Stimulated activated CD4-positive, alpha-beta T cell treated with anti-CD3 and anti-CD28 coated beads, TNF-alpha, amount 100 ng/mL, for 4 hours (primary cell): ENCODE data around the gene SCYL1.
A peak's percentile ranks its signal among the peaks of the same experiment; 100 is the strongest.

Source experiments
- DNase-seq, 3 experiments: peaks; one replicate each; pipeline ENCODE4 v3.0.0-alpha.2; 2020; ENCODE audit warnings: low read depth in 3 of 3

Gene SCYL1

GRCh38 chr11:65524741-65525545 is at the start of gene SCYL1:
Gene SCYL1, plus strand, starts transcription at chr11:65525083. Its CDS starts 71 bp downstream, at chr11:65525154.
- peak; percentile 75 to 78 (median 77) for DNase-seq

GRCh38 chr11:65476632-65477148 is 48.2 kb upstream of the SCYL1 start:
- no peak for DNase-seq

GRCh38 chr11:65477149-65477965 is 47.5 kb upstream of the SCYL1 start:
- peak; percentile 84 to 86 (median 85) for DNase-seq

- DNase-seq = no peak
These were observed 46.3 kb upstream of the SCYL1 start for GRCh38 chr11:65478388-65479183.

DNA sequence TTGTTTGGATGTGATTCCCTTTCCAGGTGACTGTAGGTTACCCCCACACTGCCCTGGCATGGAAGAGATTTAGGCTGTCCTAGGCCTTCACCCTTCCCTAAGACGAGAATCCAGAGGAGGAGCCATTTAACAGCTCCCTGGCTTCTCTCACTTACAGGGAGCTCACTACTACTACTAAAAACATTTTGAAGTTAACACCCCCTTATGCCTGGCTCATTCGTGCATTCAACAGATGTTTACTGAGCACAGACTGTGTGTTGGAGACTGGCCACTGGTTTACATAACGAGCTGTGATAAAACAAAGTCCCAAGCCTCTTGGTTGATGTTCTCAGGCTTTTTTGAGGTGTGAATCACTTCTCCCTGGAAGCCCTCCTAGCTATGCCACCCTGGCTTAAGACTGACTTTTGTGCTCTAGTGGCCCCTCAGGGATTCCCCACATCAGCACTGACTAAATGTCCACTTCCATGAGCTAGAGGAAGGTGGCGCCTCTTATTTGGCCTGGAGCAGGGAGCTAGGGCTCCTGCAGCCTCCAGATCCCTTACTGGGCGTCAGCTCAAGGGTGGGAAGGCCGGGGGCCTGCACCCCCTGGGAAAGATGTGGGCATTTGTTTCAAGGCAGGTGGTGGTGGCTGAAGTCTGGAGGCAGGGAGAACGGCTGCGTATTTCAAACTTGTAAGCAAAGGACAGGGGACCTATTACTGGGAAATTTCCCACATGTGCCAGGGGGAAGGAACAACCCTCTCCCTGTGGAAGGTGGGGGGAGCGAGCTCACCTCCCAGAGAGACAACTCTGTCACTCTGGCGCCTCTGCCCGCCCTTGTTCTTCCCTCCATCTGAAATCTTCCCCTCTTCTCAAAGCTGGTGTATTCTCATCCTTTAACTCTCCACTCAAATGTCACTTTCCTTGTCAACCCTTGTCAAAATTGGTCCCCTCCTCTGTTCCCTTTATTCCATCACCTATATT is 45.4 kb upstream of the SCYL1 start:
- no peak for DNase-seq

DNA sequence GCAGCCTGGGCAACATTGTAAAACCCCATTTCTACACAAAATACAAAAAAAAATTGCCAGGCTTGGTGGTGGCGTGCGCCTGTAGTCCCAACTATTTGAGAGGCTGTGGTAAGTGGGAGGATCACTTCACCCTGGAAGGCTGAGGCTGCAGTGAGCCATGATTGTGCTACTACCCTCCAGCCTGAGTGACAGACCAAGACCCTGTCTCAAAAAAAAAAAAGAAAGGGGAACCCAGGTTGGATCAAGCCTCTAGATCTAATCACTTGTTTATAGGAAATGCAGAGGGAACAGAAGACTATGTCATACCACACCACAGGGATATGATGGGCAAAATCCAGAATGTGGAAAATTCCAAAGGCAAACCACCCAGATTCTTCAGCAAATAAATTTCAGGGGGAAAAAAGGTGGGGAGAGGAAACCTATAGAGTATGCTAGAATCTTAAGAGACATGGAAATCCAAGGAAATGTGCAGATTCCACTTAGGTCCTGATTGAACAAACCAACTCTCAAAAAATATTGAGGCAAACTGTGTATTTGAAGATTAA is 42.5 kb upstream of the SCYL1 start:
- no peak for DNase-seq

- DNase-seq = no peak
These were observed 39.0 kb upstream of the SCYL1 start for GRCh38 chr11:65485920-65486219.

GRCh38 chr11:65486570-65487466 is 38.1 kb upstream of the SCYL1 start:
- DNase-seq = no peak

DNA sequence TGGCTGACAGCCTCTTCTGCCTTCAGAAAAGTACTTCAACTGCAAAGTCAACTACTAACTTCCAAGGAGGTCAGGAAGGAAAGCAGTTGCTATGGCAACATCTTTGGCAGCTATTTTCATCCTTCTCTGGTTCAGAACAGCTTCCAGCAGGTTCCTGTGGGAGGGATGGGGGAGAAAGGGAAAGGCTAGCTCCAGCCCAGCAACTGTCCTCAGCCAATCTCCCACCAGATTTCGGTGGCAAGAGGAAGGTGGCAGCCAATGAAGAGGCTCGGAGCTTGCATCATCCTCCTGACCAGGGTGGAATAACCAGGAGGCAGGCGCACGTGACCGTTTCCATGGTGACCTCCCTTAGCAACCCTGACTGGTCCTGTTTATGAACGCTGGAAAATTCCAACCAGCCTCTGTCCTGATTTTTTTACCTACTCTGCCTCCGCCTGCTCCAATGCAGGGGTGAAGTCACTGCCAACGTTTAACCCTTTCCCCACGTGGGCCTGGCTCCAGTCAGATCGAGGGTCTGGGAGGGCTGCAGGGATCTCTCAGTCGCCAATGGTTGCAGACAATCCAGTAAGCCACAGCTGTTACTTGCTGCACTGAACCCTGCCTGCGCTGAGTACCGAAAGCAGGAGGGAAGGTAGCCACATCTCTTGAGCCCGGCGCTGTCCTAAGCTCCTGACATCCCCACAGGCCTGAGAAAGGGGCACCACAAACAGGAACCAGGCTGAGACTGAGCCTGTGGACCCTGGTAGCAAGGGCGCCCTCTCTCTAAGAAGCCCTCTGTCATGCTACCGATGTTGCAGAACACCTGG is 37.2 kb upstream of the SCYL1 start:
- DNase-seq = no peak

DNA sequence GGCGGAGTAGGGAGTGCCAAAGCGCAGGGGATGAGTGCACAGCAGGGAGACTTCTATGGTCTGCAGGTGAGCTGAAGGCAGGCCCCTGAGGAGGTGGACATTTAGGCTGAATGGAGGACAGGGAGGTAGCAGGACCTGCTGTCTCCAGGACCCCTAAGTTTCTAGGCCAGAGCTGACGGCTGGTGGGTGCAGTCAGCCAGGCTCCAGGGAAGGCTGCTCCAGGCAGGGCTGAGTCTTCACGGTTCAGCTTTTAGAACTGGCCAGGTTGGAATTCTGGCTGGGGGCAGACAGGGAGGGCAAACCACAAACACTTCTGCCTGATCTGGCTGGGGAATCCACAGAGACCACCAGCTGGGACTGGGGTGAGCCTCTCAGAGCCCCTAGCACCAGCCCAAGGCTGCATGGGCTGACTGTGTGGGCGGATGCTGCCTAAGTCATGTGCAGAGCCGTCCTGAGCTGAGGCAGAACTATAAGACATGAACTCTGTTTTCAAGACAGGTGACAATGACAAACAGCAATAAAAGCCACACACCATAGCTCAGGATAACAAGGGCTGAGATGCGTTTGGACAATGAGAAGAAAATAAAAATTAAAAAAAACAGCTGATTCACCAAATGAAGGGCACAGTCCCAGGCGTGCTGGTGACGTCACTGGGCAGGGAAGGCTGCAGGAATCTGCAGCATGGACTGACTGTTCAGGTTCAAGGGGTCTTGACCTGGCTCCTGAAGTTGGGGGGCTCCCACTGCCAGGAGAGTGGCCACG is 36.4 kb upstream of the SCYL1 start:
- no peak for DNase-seq

GRCh38 chr11:65489035-65489705 is 35.7 kb upstream of the SCYL1 start:
- no peak for DNase-seq

GRCh38 chr11:65489706-65490320 is 35.1 kb upstream of the SCYL1 start:
- no peak for DNase-seq

GRCh38 chr11:65491163-65491465 is 33.8 kb upstream of the SCYL1 start:
- no peak for DNase-seq

- no peak for DNase-seq
These were observed 33.1 kb upstream of the SCYL1 start for GRCh38 chr11:65491614-65492386.

DNA sequence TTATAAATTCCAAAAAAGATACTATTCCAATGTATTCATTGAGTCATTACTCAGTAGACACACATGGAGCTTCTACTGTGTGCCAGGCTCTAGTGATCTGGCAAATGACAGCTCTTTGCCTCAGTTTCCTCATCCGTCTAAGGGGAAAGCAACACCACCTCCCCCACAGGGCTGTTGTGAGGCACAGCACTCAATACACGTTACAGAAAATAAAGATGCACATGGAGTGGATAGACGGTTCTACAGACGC is 32.6 kb upstream of the SCYL1 start:
- no peak for DNase-seq

- no peak for DNase-seq
These were observed 32.1 kb upstream of the SCYL1 start for GRCh38 chr11:65492637-65493366.
